Activated CD4-positive, alpha-beta T cell treated with anti-CD3 and anti-CD28 coated beads for 24 hours (primary cell): ENCODE data around the gene EYA2.

ENCODE experiments used
- DNase-seq, 2 donors: peaks; one replicate each; pipeline ENCODE4 v3.0.0-alpha.2; 2020; ENCODE audit warnings: low read depth in 2 of 2

EYA2 gene

GRCh38 chr20:47141941-47142773 is 247.5 kb downstream of the EYA2 start:
- no peak for DNase-seq

GRCh38 chr20:47142774-47143170 is 248.1 kb downstream of the EYA2 start:
- no peak for DNase-seq

GRCh38 chr20:47143657-47144056 is 249.0 kb downstream of the EYA2 start:
- no peak for DNase-seq

- DNase-seq = no peak
These were observed 249.8 kb downstream of the EYA2 start for GRCh38 chr20:47144463-47144862.

- no peak for DNase-seq
These were observed 252.0 kb downstream of the EYA2 start for GRCh38 chr20:47146686-47147085.

GRCh38 chr20:47148059-47148458 is 253.4 kb downstream of the EYA2 start:
- DNase-seq = no peak

- no peak for DNase-seq
These were observed 255.3 kb downstream of the EYA2 start for GRCh38 chr20:47149939-47150338.

GRCh38 chr20:47150403-47151152 is 255.9 kb downstream of the EYA2 start:
- DNase-seq = peak in 1 of 2 donors; percentile 10

- DNase-seq = no peak
These were observed 257.4 kb downstream of the EYA2 start for GRCh38 chr20:47152068-47152467.

GRCh38 chr20:47154089-47154488 is 259.4 kb downstream of the EYA2 start:
- DNase-seq = no peak

GRCh38 chr20:47156301-47157137 is 261.9 kb downstream of the EYA2 start:
- no peak for DNase-seq

- no peak for DNase-seq
These were observed 264.5 kb downstream of the EYA2 start for GRCh38 chr20:47159166-47159565.

GRCh38 chr20:47160240-47160639 is 265.6 kb downstream of the EYA2 start:
- DNase-seq = no peak

GRCh38 chr20:47160992-47161391 is 266.3 kb downstream of the EYA2 start:
- no peak for DNase-seq

GRCh38 chr20:47161411-47161810 is 266.8 kb downstream of the EYA2 start:
- DNase-seq = no peak

GRCh38 chr20:47164140-47164539 is 269.5 kb downstream of the EYA2 start:
- no peak for DNase-seq

GRCh38 chr20:47165376-47165865 is 270.8 kb downstream of the EYA2 start:
- no peak for DNase-seq

- DNase-seq = no peak
These were observed 273.2 kb downstream of the EYA2 start for GRCh38 chr20:47167846-47168245.

GRCh38 chr20:47172579-47172978 is 277.9 kb downstream of the EYA2 start:
- DNase-seq = no peak

GRCh38 chr20:47173596-47174216 is 279.1 kb downstream of the EYA2 start:
- no peak for DNase-seq

- no peak for DNase-seq
These were observed 280.0 kb downstream of the EYA2 start for GRCh38 chr20:47174456-47175243.
